Mucosa of rectum (tissue), 2 donors: ENCODE results near the gene SPEF1.

Experiments used
- H3K27ac ChIP-seq, 2 donors: one replicate each; pipeline ENCODE4 v1.7.0; 2013; ENCODE audit warnings: inconsistent platforms in 2 of 2, low read depth in 2 of 2, low read length in 2 of 2
- H3K27me3 ChIP-seq, 2 donors: one replicate each; pipeline ENCODE4 v1.7.0; 2013; ENCODE audit warnings: low read length in 2 of 2; ENCODE audit not compliant: control insufficient read depth in 2 of 2, insufficient read depth in 2 of 2
- H3K36me3 ChIP-seq, 2 donors: one replicate each; pipeline ENCODE4 v1.7.0; 2013; ENCODE audit warnings: low read length in 2 of 2; ENCODE audit not compliant: control insufficient read depth in 2 of 2, insufficient read depth in 2 of 2
- H3K4me1 ChIP-seq, 2 donors: one replicate each; pipeline ENCODE4 v1.7.0; 2013; ENCODE audit warnings: low read length in 2 of 2, mild to moderate bottlenecking in 1 of 2; ENCODE audit not compliant: control insufficient read depth in 2 of 2, insufficient read depth in 2 of 2
- H3K4me3 ChIP-seq, 2 donors: one replicate each; pipeline ENCODE4 v1.7.0; 2013; ENCODE audit warnings: low read length in 2 of 2
- H3K9ac ChIP-seq, 2 donors: one replicate each; pipeline ENCODE4 v1.7.0; 2013; ENCODE audit warnings: low read length in 2 of 2, low read depth in 1 of 2, mild to moderate bottlenecking in 1 of 2
- H3K9me3 ChIP-seq, 2 donors: one replicate each; pipeline ENCODE4 v1.7.0; 2013; ENCODE audit warnings: low read length in 2 of 2; ENCODE audit not compliant: control insufficient read depth in 2 of 2
- donor health status: healthy.
- donor health status: Normal muscosa, but diverticular disease.

SPEF1 gene

DNA sequence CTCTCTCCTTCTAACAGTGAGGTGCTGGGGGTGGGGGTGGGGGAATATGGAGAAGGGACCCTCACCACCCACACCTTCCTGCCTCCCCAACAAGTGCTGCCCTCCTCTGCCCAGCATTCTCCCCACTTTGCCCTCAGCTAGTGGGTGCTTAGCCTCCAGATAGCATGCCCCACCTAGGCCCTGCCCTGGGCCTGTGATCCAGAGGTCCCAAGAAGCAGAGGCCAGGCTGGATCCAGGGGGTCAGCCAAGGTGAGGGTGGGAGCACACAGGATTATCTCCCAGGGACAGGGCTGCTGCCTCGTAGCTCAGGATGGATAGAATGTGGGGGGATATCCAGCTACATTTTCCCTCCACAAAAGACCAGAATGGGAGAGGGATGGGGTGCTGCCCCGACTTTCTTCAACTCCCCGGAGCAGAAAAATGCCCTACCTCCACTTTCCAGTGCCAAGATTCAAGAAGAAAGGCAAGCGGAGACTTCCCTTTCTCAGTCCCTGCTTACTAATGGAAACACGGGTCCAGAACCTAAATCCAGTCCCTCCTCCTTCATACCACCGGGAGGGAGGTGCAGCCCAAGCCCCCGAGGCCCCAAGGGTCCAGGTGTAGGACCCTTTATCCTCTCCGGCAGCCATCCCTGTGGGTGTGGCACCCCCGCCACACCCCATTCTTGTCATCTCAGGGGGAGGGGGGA lies 14.7 kb downstream of the SPEF1 start:
- peak overlapping the region in 1 of 2 donors; percentile 9 for H3K27ac ChIP-seq
- peaks cover 13 to 31% of the 10 kb centered on the region in 2 donors for H3K4me1 ChIP-seq
- H3K27me3 ChIP-seq, result no peaks in the 10 kb centered on the region
- no peaks in the 10 kb centered on the region for H3K36me3 ChIP-seq
- H3K9ac ChIP-seq, result peak overlapping the region; percentile 56 to 86
- H3K9me3 ChIP-seq, result no peaks in the 10 kb centered on the region
- peak overlapping the region; percentile 80 to 87 for H3K4me3 ChIP-seq

DNA sequence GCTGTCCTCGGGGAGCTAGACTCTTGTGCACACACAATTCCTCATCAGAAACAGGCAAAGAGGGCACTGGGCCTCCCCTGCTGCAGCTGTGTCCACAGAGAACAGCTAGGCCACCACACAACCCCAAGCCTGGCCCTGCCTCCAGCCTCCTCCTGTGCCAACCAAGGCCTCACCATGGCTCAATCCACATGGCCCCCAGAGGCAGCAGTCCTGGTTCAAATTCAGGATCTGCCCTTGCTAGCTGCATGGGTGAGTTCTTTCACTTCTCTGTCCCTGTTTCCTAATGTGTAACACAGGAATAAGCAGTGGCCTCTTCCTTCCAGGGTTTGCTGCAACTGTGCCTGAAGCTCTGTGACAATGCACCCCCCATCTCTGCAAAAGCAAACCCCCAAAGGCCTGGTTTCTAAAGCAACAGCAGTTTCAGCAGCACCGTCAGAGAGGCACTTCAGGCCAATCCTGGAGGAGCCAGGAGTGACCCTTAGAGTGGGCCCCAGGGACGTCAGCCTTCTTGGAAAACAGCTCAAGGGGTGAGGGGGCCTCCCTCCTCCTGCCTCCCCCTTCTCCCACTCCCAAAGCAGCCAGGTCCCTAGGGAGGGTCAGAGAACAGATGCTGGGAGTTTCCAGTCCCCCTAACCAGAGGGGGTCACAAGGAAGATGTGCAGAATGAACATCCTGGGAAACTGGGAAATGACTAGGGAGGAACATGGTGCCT lies 15.9 kb downstream of the SPEF1 start:
- Histone ChIP-seq H3K9me3 (no peaks in the 10 kb centered on the region), H3K27ac (no peak overlapping the region), H3K9ac (no peak overlapping the region), H3K36me3 (no peaks in the 10 kb centered on the region), H3K4me3 (no peak overlapping the region), H3K4me1 (peaks cover 13 to 31% of the 10 kb centered on the region in 2 donors), H3K27me3 (no peaks in the 10 kb centered on the region)

DNA sequence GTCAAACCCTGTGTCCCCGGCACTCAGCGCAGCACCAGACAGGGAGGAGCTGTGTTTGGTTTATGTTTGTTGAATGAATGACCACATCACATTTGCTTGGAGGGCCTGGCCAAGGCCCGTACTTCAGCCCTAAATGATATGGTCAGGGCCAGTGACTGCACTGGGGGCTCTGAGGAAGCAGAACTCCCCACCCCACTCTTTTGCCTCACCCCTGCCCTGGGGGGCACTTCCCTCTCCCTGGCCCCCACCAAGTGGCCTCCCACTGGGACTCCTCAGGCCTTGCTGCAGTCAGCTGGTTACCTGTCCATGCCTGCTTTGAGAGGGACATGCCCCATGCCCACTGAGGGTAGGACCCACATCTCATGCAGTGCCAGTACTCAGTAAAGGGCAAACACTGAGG lies 16.6 kb downstream of the SPEF1 start:
- no peaks in the 10 kb centered on the region for H3K27me3 ChIP-seq
- H3K9me3 ChIP-seq, result no peaks in the 10 kb centered on the region
- no peak overlapping the region for H3K27ac ChIP-seq
- H3K4me1 ChIP-seq, result peaks cover 13 to 31% of the 10 kb centered on the region in 2 donors
- H3K36me3 ChIP-seq, result no peaks in the 10 kb centered on the region
- no peak overlapping the region for H3K9ac ChIP-seq
- no peak overlapping the region for H3K4me3 ChIP-seq

DNA sequence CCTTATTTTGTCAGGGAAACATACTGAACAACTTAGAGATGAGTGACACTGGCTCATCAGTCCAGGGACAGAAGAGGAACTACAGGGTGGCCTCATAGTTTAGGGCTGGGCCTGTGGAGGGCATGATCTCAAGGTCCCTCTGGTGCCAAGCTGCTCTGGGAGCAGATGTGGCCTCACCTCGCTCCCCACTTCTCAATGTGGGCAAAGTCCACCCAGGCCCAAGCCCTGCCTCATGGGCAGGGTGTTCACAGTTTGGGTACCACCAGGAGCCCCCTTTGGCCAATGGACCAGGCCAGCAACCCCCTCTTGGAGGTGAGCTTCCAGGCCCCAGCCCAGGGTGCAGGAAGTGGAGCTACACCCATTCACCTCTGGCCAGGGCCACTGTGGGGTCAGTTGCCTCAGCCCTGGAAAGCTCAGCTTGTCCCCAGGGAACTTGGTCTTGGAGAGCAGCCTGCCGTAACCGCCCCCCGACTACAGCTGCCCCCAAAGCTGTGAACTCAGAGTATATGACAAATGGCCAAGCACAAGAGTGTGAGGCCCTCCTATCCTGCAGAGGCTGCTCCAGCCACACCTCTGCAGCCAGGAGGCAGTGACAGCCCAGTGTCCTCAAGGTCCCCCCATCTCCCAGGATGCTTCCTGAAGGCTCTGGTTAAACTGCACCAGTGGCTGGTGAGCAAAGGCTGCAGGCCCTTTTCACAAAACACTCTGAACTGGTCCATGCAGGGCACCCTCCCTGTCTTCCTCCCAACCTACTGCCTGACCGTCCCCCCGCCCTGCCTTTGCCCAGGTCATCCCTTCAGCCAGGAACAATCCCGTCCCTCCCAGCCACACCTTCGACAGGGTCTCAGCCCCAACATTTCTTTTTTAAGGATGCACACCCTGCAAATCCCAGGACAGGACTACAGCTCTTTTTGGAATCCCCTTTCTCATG lies 17.3 kb downstream of the SPEF1 start:
- no peaks in the 10 kb centered on the region for H3K9me3 ChIP-seq
- H3K27me3 ChIP-seq, result no peaks in the 10 kb centered on the region
- no peak overlapping the region for H3K4me3 ChIP-seq
- peaks cover 13 to 30% of the 10 kb centered on the region in 2 donors for H3K4me1 ChIP-seq
- H3K36me3 ChIP-seq, result no peaks in the 10 kb centered on the region
- H3K9ac ChIP-seq, result no peak overlapping the region
- H3K27ac ChIP-seq, result no peak overlapping the region

DNA sequence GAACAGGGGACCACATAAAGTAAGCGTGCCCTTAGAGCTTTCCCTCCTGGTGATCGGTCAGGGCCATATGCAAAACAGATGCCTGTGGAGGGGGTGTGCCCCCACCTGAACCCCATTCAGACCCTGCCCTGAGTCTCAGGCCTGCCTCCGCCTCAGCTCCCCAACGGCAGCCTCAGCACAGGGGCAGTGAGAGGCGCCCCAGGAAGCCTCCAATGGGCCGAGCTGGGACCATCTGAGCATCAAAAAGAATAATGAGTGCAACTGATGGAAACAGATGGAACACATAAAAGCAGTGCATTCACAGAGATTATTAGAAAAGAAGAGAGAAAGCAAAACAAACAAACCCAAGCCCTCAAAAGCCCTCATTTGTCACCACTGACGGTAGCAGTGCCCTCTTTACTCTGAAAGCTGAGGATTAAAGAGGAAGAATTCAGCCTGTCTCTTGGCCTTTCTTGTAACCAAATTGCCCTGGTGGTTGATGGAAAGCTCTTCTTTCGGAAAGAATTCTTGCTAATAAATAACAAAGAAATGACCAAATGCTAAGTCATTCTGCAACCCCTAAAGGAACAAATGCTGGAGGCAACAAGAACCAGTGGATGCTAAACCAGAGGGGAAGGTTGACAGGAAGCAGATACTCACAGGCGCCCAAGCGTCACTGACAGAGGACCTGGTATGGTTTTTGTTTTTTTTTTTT lies 20.4 kb downstream of the SPEF1 start:
- no peaks in the 10 kb centered on the region for H3K9me3 ChIP-seq
- H3K36me3 ChIP-seq, result peaks cover 0 to 6% of the 10 kb centered on the region in 2 donors
- no peak overlapping the region for H3K4me3 ChIP-seq
- H3K9ac ChIP-seq, result no peak overlapping the region
- no peak overlapping the region for H3K27ac ChIP-seq
- no peaks in the 10 kb centered on the region for H3K27me3 ChIP-seq
- peaks cover 0 to 4% of the 10 kb centered on the region in 2 donors for H3K4me1 ChIP-seq

DNA sequence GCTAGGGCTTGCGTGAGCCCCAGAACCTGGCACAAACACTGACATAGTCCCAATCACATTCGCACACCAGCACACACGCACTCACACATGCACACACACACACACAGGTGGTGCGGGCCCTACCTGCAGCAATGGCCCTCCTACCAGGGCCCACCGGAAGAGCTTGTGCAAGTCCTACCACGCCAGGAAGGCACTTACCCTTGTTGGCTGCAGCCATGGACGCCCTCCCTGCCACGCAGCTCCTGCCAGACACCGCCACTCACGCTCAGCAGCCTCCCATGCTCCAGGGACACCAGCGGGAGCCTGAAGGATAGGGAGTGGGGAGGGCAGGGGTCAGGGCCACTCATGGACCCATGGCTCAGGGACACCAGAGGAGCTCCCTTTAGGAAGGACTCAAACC lies 21.4 kb downstream of the SPEF1 start:
- Histone ChIP-seq H3K4me3 (no peak overlapping the region), H3K9ac (no peak overlapping the region), H3K27ac (no peak overlapping the region), H3K36me3 (peaks cover 0 to 9% of the 10 kb centered on the region in 2 donors), H3K27me3 (no peaks in the 10 kb centered on the region), H3K4me1 (peaks cover 0 to 4% of the 10 kb centered on the region in 2 donors), H3K9me3 (no peaks in the 10 kb centered on the region)

DNA sequence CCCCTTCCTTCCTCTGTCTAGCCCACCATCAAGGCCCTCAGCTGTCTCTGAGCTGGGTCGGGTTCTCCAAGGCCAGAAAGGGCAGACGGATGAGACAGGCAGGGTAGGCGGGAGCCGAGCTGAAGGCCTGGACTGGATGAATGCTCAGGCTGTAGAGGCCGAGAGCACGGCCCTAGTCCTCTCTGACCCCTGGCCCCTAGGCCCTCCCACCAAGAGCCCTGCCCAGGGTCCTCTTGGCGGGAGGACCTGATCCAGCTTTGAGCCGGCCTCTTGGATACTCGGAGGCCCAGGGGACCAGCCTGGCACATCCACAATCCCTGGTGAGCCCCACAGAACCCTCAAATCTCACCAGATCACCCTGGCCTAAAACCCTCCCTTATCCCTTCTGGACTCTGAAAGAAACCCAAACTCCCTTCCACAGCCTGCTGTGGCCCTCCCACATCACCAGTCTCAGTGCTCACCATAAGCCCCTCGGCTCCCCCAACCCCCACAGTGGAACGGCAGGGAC lies 21.9 kb downstream of the SPEF1 start:
- no peak overlapping the region for H3K27ac ChIP-seq

DNA sequence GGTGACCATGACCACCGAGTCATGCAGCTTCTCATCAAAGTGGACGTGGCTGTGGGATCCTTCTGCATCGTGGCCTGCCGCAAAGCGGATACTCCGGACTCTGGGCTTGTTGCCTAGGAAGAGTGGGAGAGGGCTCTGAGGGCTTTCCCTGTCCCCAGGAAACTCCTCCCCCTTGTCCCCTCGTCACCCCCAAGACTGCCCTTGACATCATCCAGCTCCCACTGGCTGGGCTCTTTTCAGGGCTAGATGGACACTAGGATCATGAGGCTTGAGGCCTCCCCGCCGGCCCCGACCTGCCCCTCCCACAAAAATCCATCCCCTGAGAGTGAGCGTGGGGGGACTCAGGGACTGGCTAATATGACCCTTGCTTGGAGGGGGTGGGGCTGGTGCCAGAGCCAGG lies 22.7 kb downstream of the SPEF1 start:
- H3K4me1 ChIP-seq, result peaks cover 0 to under 1% of the 10 kb centered on the region in 2 donors
- peaks cover 0 to 10% of the 10 kb centered on the region in 2 donors for H3K36me3 ChIP-seq
- H3K9ac ChIP-seq, result no peak overlapping the region
- no peak overlapping the region for H3K4me3 ChIP-seq
- H3K27ac ChIP-seq, result no peak overlapping the region
- no peaks in the 10 kb centered on the region for H3K9me3 ChIP-seq
- no peaks in the 10 kb centered on the region for H3K27me3 ChIP-seq

More for the DNA sequence above, 21.9 kb downstream of the SPEF1 start:
- no peaks in the 10 kb centered on the region for H3K9me3 ChIP-seq
- H3K36me3 ChIP-seq, result peaks cover 0 to 10% of the 10 kb centered on the region in 2 donors
- no peak overlapping the region for H3K9ac ChIP-seq
- no peak overlapping the region for H3K4me3 ChIP-seq
- no peaks in the 10 kb centered on the region for H3K27me3 ChIP-seq
- peaks cover 0 to 4% of the 10 kb centered on the region in 2 donors for H3K4me1 ChIP-seq

DNA sequence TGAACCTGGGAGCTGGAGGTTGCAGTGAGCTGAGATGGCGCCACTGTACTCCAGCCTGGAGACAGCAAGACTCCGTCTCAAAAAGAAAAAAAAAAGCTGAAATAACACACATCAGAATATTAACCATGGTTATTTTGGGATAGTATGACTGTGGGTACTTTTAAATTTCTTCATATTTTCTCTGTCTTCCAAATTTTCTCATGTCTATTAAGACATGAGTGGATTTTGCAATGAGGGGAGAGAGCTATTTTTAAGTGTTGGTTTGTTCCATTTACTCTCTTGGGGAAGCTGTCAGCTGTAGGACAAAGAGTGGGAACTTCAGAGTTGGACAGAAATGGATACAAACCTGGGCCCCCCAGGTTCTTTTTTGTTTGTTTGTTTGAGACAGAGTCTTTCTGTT lies 24.0 kb downstream of the SPEF1 start:
- Histone ChIP-seq H3K27ac (no peak overlapping the region), H3K27me3 (no peaks in the 10 kb centered on the region), H3K36me3 (peaks cover 0 to 10% of the 10 kb centered on the region in 2 donors), H3K9ac (no peak overlapping the region), H3K4me1 (no peaks in the 10 kb centered on the region), H3K9me3 (no peaks in the 10 kb centered on the region), H3K4me3 (no peak overlapping the region)
